HepG2 (cell line): Measurements from ENCODE around the gene TSEN54. TPM values are rescaled to one million over a fixed set of nuclear protein-coding genes. Genes with fewer than 3 reads are reported as not detected.

Experiments used
- AGO2 ChIP-seq: fragments of 200-400 bp; formaldehyde crosslinking; optimal IDR thresholded peaks from 2 replicates; pipeline ENCODE3; 2017; ENCODE audit warnings: mild to moderate bottlenecking, low read depth, low read length, moderate library complexity
- ASH2L ChIP-seq: fragments of 300-600, 200-600 bp; sonication (generic); IDR thresholded peaks from 2 replicates; pipeline ENCODE4 v1.7.0; 2017; ENCODE audit warnings: low read depth, mild to moderate bottlenecking, moderate library complexity, mixed read lengths, low read length; ENCODE audit not compliant: insufficient read length
- FLYWCH1 ChIP-seq: sonication (generic); formaldehyde crosslinking; IDR thresholded peaks from 2 replicates; pipeline ENCODE4 v1.8.1; 2023; ENCODE audit warnings: mild to moderate bottlenecking, missing genetic modification reagents
- MAFK ChIP-seq, 2 experiments: IDR thresholded peaks in 1 of 2; conservative IDR thresholded peaks in 1 of 2; 2 replicates each; pipeline ENCODE4 v1.6.1; 2011; ENCODE audit warnings: improper control_type of control experiment in 2 of 2, low read length in 2 of 2
- NFE2L2 ChIP-seq: fragments of 150-350 bp; IDR thresholded peaks from 2 replicates; pipeline ENCODE4 v1.6.1; 2014; ENCODE audit warnings: low read length
- ONECUT2 ChIP-seq: sonication (generic); formaldehyde crosslinking; IDR thresholded peaks from 2 replicates; pipeline ENCODE4 v1.4.0; 2020; ENCODE audit warnings: missing genetic modification reagents
- PTBP1 ChIP-seq: fragments of 200-400 bp; formaldehyde crosslinking; IDR thresholded peaks from 2 replicates; pipeline ENCODE4 v1.6.1; 2018; ENCODE audit warnings: low read length, low read depth; ENCODE audit not compliant: poor library complexity, severe bottlenecking
- RERE ChIP-seq: IDR thresholded peaks from 2 replicates; pipeline ENCODE4 v1.6.1; 2016; ENCODE audit warnings: low read depth, missing genetic modification reagents, missing compliant biosample characterization
- RXRA ChIP-seq: sonication (generic); formaldehyde crosslinking; IDR thresholded peaks from 2 replicates; pipeline ENCODE4 v1.5.1; 2020; ENCODE audit warnings: missing genetic modification reagents
- RXRB ChIP-seq: IDR thresholded peaks from 2 replicates; pipeline ENCODE4 v1.6.1; 2016; ENCODE audit warnings: borderline replicate concordance, missing genetic modification reagents, missing compliant biosample characterization
- SSRP1 ChIP-seq: IDR thresholded peaks from 2 replicates; pipeline ENCODE4 v1.6.1; 2016; ENCODE audit warnings: control low read depth
- UBTF ChIP-seq: sonication (generic); formaldehyde crosslinking; IDR thresholded peaks from 2 replicates; pipeline ENCODE4 v1.4.0; 2020; ENCODE audit warnings: mild to moderate bottlenecking, missing genetic modification reagents
- ZNF331 ChIP-seq: sonication (generic); formaldehyde crosslinking; IDR thresholded peaks from 2 replicates; pipeline ENCODE4 v1.4.0; 2020; ENCODE audit warnings: missing genetic modification reagents
- ZNF335 ChIP-seq: sonication (generic); formaldehyde crosslinking; IDR thresholded peaks from 2 replicates; pipeline ENCODE4 v1.4.0; 2020; ENCODE audit warnings: missing genetic modification reagents
- ZNF451 ChIP-seq: sonication (generic); formaldehyde crosslinking; IDR thresholded peaks from 2 replicates; pipeline ENCODE4 v1.5.0; 2020; ENCODE audit warnings: mild to moderate bottlenecking, missing genetic modification reagents
- ZSCAN30 ChIP-seq: sonication (generic); formaldehyde crosslinking; IDR thresholded peaks from 2 replicates; pipeline ENCODE4 v1.5.0; 2020; ENCODE audit warnings: mild to moderate bottlenecking, missing genetic modification reagents
- polyA plus RNA-seq, 8 experiments: library from polyadenylated mRNA; depleted of rRNA in 3 of 8; stranded (reverse) in 7 of 8; unstranded in 1 of 8; fragments of >200 nt; fragmentation: Illumina TruSeq in 4 of 8; extraction: Trizol in 4 of 8; gene quantifications; 2 replicates each; pipeline versions ENCODE4 v1.2.1 to v1.2.3, GENCODE V29; 2011 to 2016; ENCODE audit warnings: low read depth in 4 of 8, missing spikeins in 1 of 8, mixed read lengths in 1 of 8; ENCODE audit not compliant: insufficient read depth in 1 of 8
- total RNA-seq, 5 experiments: library from RNA; depleted of rRNA; stranded (reverse); fragments of >200 nt; fragmentation: Illumina TruSeq; extraction: Trizol; gene quantifications; 2 replicates each; pipeline ENCODE4 v1.2.3, GENCODE V29; 2016; ENCODE audit warnings: low read depth in 1 of 5
- TF ChIP-seq, protein P1 (sequence below): sonication (generic); formaldehyde crosslinking; IDR thresholded peaks from 2 replicates; pipeline ENCODE4 v1.5.0; 2020; ENCODE audit warnings: mild to moderate bottlenecking, missing genetic modification reagents, moderate library complexity
- TF ChIP-seq, protein P2 (sequence below): sonication (generic); formaldehyde crosslinking; IDR thresholded peaks from 2 replicates; pipeline ENCODE4 v1.5.0; 2020; ENCODE audit warnings: mild to moderate bottlenecking, missing genetic modification reagents

TSEN54 gene
- total and polyA plus RNA-seq, 2 of the 13 experiments (the other 11 are each of a cell fraction or from before 2014, with no cell fraction given): 62.9 to 63.3 TPM

- TF ChIP-seq RXRB (peak; percentile 8; the same call in 1 of the 2 replicates), UBTF (CRISPR knock-in tag) (peak; percentile 21; the same call in 1 of the 2 replicates), MAFK (conservative IDR thresholded peaks at IDR 0.05 in 1 of 2, IDR thresholded peaks at IDR 0.05 in 1 of 2; ENCODE audit: low read length in 2 of 2) (peak; percentile 67 to 86), ASH2L (peak; percentile 45), AGO2 (peak; percentile 64), RXRA (CRISPR knock-in tag) (peak; percentile 44; the same call in 1 of the 2 replicates), ZNF335 (no peak), ONECUT2 (CRISPR knock-in tag) (no peak), NFE2L2 (no peak), FLYWCH1 (no peak), ZSCAN30 (no peak), ZNF331 (CRISPR knock-in tag) (peak; percentile 3; the same call in 1 of the 2 replicates), PTBP1 (no peak), SSRP1 (0 out of 2 replicates have a peak, but pooled peaks have one; percentile 58), ZNF451 (CRISPR knock-in tag) (no peak), RERE (CRISPR knock-in tag) (no peak)
- TF ChIP-seq, protein P1, sequence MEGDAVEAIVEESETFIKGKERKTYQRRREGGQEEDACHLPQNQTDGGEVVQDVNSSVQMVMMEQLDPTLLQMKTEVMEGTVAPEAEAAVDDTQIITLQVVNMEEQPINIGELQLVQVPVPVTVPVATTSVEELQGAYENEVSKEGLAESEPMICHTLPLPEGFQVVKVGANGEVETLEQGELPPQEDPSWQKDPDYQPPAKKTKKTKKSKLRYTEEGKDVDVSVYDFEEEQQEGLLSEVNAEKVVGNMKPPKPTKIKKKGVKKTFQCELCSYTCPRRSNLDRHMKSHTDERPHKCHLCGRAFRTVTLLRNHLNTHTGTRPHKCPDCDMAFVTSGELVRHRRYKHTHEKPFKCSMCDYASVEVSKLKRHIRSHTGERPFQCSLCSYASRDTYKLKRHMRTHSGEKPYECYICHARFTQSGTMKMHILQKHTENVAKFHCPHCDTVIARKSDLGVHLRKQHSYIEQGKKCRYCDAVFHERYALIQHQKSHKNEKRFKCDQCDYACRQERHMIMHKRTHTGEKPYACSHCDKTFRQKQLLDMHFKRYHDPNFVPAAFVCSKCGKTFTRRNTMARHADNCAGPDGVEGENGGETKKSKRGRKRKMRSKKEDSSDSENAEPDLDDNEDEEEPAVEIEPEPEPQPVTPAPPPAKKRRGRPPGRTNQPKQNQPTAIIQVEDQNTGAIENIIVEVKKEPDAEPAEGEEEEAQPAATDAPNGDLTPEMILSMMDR: peak; percentile 89
- TF ChIP-seq, protein P2, sequence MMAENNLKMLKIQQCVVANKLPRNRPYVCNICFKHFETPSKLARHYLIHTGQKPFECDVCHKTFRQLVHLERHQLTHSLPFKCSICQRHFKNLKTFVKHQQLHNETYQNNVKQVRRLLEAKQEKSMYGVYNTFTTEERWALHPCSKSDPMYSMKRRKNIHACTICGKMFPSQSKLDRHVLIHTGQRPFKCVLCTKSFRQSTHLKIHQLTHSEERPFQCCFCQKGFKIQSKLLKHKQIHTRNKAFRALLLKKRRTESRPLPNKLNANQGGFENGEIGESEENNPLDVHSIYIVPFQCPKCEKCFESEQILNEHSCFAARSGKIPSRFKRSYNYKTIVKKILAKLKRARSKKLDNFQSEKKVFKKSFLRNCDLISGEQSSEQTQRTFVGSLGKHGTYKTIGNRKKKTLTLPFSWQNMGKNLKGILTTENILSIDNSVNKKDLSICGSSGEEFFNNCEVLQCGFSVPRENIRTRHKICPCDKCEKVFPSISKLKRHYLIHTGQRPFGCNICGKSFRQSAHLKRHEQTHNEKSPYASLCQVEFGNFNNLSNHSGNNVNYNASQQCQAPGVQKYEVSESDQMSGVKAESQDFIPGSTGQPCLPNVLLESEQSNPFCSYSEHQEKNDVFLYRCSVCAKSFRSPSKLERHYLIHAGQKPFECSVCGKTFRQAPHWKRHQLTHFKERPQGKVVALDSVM (CRISPR knock-in tag): no peak
These were observed 11.8 kb upstream of the TSEN54 start (continued) for GRCh38 chr17:75504347-75505151.
